ENCODE results near the gene ANKRD9. TPM values are rescaled to one million over a fixed set of nuclear protein-coding genes. Genes with fewer than 3 reads are reported as not detected.

ANKRD9 gene
- total and polyA plus RNA-seq, 2 of the 13 experiments (the other 11 are each of a cell fraction or from before 2014, with no cell fraction given), result 10.0 to 15.0 TPM

- no peak for TF ChIP-seq ZNF615 (CRISPR knock-in tag; IDR thresholded peaks at IDR 0.05; ENCODE audit: borderline replicate concordance)
- TF ChIP-seq IRF2 (CRISPR knock-in tag; IDR thresholded peaks at IDR 0.05), result peak; percentile 39; the same call in 1 of the 2 replicates
- TF ChIP-seq USF2 (IDR thresholded peaks at IDR 0.05; ENCODE audit: low read depth, low read length), result no peak
- no peak; the same call in 1 of the 2 replicates for TF ChIP-seq USF2 (CRISPR knock-in tag; IDR thresholded peaks at IDR 0.05; ENCODE audit: borderline replicate concordance)
- no peak for TF ChIP-seq HOXA9 (CRISPR knock-in tag; IDR thresholded peaks at IDR 0.05; ENCODE audit: borderline replicate concordance)
- TF ChIP-seq MNT (IDR thresholded peaks at IDR 0.05), result no peak
- TF ChIP-seq ZNF160 (CRISPR knock-in tag; IDR thresholded peaks at IDR 0.05), result no peak
- no peak for TF ChIP-seq ZNF672 (CRISPR knock-in tag; IDR thresholded peaks at IDR 0.05)
- no peak for TF ChIP-seq ARNT (IDR thresholded peaks at IDR 0.05)
- 0 out of 2 replicates have a peak, but pooled peaks have one; percentile 12 for TF ChIP-seq MED13 (CRISPR knock-in tag; IDR thresholded peaks at IDR 0.05)
- TF ChIP-seq SUZ12 (IDR thresholded peaks at IDR 0.05; ENCODE audit: low read depth, low read length), result no peak
- peak; percentile 30; the same call in 1 of the 2 replicates for TF ChIP-seq KAT7 (CRISPR knock-in tag; IDR thresholded peaks at IDR 0.05; ENCODE audit: borderline replicate concordance)
- 0 out of 2 replicates have a peak, but pooled peaks have one; percentile 24 for TF ChIP-seq HMG20B (CRISPR knock-in tag; conservative IDR thresholded peaks at IDR 0.05)
- no peak for TF ChIP-seq ZNF530 (CRISPR knock-in tag; IDR thresholded peaks at IDR 0.05; ENCODE audit: low read depth)
- TF ChIP-seq ZFP91 (CRISPR knock-in tag; IDR thresholded peaks at IDR 0.05; ENCODE audit: borderline replicate concordance), result peak; percentile 51; the same call in 1 of the 2 replicates
- no peak for TF ChIP-seq ATRX (CRISPR knock-in tag; IDR thresholded peaks at IDR 0.05; ENCODE audit: borderline replicate concordance)
- TF ChIP-seq IKZF4 (CRISPR knock-in tag; IDR thresholded peaks at IDR 0.05; ENCODE audit: borderline replicate concordance, low read depth, not compliant biosample characterization), result peak; percentile 37
- no peak for TF ChIP-seq SNAI1 (CRISPR knock-in tag; IDR thresholded peaks at IDR 0.05; ENCODE audit: borderline replicate concordance)
- TF ChIP-seq ZNF34 (CRISPR knock-in tag; IDR thresholded peaks at IDR 0.05; ENCODE audit: borderline replicate concordance), result no peak
- TF ChIP-seq CSRNP2 (CRISPR knock-in tag; conservative IDR thresholded peaks at IDR 0.05; ENCODE audit: low read depth), result no peak
- TF ChIP-seq SRSF4 (IDR thresholded peaks at IDR 0.05; ENCODE audit: low read depth, low read length, poor library complexity, severe bottlenecking), result no peak
Observed at GRCh38 chr14:102509746-102510615, at the start of gene ANKRD9 (continued).
